K562 (cell line): ENCODE results near the gene ZNF487. TPM values are rescaled to one million over a fixed set of nuclear protein-coding genes. Genes with fewer than 3 reads are reported as not detected.
A peak's percentile ranks its signal among the peaks of the same experiment; 100 is the strongest.

Experiments
- NR3C1 ChIP-seq: sonication (generic); formaldehyde crosslinking; IDR thresholded peaks from 2 replicates; pipeline ENCODE4 v1.8.1; 2022; ENCODE audit warnings: missing genetic modification reagents
- RBM14 ChIP-seq: fragments of 200-400 bp; formaldehyde crosslinking; IDR thresholded peaks from 2 replicates; pipeline ENCODE4 v1.6.1; 2018; ENCODE audit warnings: low read depth, mild to moderate bottlenecking, low read length, moderate library complexity, borderline replicate concordance; ENCODE audit not compliant: insufficient read depth
- SOX6 ChIP-seq: fragments of 450-650 bp; IDR thresholded peaks from 2 replicates; pipeline ENCODE4 v1.6.1; 2014; ENCODE audit warnings: mild to moderate bottlenecking
- STAT6 ChIP-seq: sonication (generic); formaldehyde crosslinking; IDR thresholded peaks from 2 replicates; pipeline ENCODE4 v1.8.1; 2023; ENCODE audit warnings: mild to moderate bottlenecking, missing genetic modification reagents
- TCF7 ChIP-seq: sonication (generic); IDR thresholded peaks from 2 replicates; pipeline ENCODE4 v1.6.1; 2016; ENCODE audit warnings: antibody characterized with exemption, borderline replicate concordance
- THRB ChIP-seq: fragments of 450-650 bp; formaldehyde crosslinking; conservative IDR thresholded peaks from 2 replicates; pipeline ENCODE4 v1.4.0; 2022; ENCODE audit warnings: mild to moderate bottlenecking, missing genetic modification characterization
- ZBTB43 ChIP-seq: sonication (generic); formaldehyde crosslinking; IDR thresholded peaks from 2 replicates; pipeline ENCODE4 v1.8.0; 2023; ENCODE audit warnings: mild to moderate bottlenecking, missing genetic modification reagents
- ZKSCAN3 ChIP-seq: fragments of 250-450 bp; sonication (Bioruptor Pico); IDR thresholded peaks from 2 replicates; pipeline ENCODE4 v1.4.0; 2020
- polyA plus RNA-seq, 8 experiments: library from polyadenylated mRNA; depleted of rRNA in 4 of 8; stranded (reverse) in 5 of 8; unstranded in 3 of 8; fragments of >200 nt; fragmentation: Nextera tagmentation in 2 of 8; fragmentation: Illumina TruSeq in 1 of 8; extraction: Ambion mirVana in 2 of 8; extraction: Trizol in 1 of 8; gene quantifications; 2 replicates each; pipeline versions ENCODE4 v1.2.1 to v1.2.3, GENCODE V29; 2011 to 2014; ENCODE audit warnings: inconsistent platforms in 1 of 8, missing spikeins in 1 of 8
- total RNA-seq, 7 experiments: library from RNA; depleted of rRNA in 6 of 7; stranded (reverse); fragments of >200 nt in 6 of 7; fragmentation: Illumina TruSeq in 2 of 7; extraction: Trizol in 2 of 7; gene quantifications; 2 replicates each; pipeline versions ENCODE4 v1.2.1 to v1.2.3, GENCODE V29; 2011 to 2021; ENCODE audit warnings: low replicate concordance in 1 of 7
- TF ChIP-seq, protein P1 (sequence below): sonication (generic); formaldehyde crosslinking; IDR thresholded peaks from 2 replicates; pipeline ENCODE4 v1.8.0; 2023; ENCODE audit warnings: mild to moderate bottlenecking, missing genetic modification reagents
- TF ChIP-seq, protein P2 (sequence below): sonication (generic); formaldehyde crosslinking; IDR thresholded peaks from 2 replicates; pipeline ENCODE4 v1.8.1; 2022; ENCODE audit warnings: missing genetic modification reagents
- TF ChIP-seq, protein P3 (sequence below): fragments of 250-450 bp; sonication (Bioruptor Pico); IDR thresholded peaks from 2 replicates; pipeline ENCODE4 v1.8.0; 2021; ENCODE audit warnings: moderate library complexity, mild to moderate bottlenecking, inconsistent platforms
- TF ChIP-seq, protein P4 (sequence below): fragments of 250-450 bp; sonication (Bioruptor Pico); IDR thresholded peaks from 2 replicates; pipeline ENCODE4 v1.5.0; 2021

Gene ZNF487
- total and polyA plus RNA-seq, 9 of the 15 experiments (the other 6 are each of a cell fraction or from before 2014, with no cell fraction given), result 1.9 to 6.5 (median 4.2) TPM

DNA sequence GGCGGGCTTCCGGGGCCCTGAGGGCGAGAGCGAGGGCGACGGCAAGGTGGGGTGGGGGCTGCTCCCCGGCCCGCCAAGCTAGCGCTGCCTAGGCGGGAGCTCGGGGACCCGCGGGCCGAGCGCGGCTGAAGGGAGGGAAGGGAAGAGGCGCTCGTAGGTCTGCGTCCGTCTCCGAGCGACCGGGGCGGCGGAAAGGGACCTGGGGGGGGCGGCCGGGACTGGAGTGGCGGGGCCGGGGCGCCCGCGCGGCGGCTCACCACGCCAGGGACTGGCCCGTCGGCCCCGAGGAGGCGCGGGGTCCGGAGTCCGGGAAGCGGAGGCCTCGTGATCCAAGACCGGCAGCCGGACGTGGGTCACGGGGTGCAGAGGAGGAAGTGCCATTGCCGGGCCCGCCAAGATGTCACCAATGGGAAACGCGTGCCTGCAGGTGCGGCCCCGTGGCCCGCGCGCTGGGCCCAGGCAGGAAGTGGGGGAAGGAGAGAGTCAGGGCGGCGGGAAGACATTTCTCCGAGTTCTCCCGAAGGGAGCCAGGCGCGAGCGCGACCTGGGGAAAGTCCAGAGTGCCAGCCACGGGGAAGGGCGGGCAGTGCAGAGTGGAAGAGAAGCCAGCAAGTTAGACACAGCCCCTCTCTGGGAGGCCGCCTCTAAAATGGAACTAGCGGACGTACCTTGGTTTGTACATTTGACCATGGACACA, 39.8 kb upstream of the ZNF487 start (continued):
- TF ChIP-seq, protein P1, sequence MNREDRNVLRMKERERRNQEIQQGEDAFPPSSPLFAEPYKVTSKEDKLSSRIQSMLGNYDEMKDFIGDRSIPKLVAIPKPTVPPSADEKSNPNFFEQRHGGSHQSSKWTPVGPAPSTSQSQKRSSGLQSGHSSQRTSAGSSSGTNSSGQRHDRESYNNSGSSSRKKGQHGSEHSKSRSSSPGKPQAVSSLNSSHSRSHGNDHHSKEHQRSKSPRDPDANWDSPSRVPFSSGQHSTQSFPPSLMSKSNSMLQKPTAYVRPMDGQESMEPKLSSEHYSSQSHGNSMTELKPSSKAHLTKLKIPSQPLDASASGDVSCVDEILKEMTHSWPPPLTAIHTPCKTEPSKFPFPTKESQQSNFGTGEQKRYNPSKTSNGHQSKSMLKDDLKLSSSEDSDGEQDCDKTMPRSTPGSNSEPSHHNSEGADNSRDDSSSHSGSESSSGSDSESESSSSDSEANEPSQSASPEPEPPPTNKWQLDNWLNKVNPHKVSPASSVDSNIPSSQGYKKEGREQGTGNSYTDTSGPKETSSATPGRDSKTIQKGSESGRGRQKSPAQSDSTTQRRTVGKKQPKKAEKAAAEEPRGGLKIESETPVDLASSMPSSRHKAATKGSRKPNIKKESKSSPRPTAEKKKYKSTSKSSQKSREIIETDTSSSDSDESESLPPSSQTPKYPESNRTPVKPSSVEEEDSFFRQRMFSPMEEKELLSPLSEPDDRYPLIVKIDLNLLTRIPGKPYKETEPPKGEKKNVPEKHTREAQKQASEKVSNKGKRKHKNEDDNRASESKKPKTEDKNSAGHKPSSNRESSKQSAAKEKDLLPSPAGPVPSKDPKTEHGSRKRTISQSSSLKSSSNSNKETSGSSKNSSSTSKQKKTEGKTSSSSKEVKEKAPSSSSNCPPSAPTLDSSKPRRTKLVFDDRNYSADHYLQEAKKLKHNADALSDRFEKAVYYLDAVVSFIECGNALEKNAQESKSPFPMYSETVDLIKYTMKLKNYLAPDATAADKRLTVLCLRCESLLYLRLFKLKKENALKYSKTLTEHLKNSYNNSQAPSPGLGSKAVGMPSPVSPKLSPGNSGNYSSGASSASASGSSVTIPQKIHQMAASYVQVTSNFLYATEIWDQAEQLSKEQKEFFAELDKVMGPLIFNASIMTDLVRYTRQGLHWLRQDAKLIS, result no peak
- TF ChIP-seq ZBTB43 (CRISPR knock-in tag) (peak; percentile 92), ZKSCAN3 (CRISPR knock-in tag) (no peak), TCF7 (no peak), NR3C1 (CRISPR knock-in tag) (peak; percentile 93; the same call in 1 of the 2 replicates), THRB (CRISPR knock-in tag) (peak; percentile 81; the same call in 1 of the 2 replicates), SOX6 (peak; percentile 73), STAT6 (CRISPR knock-in tag) (no peak), RBM14 (0 out of 2 replicates have a peak, but pooled peaks have one; percentile 52)
- TF ChIP-seq, protein P2, sequence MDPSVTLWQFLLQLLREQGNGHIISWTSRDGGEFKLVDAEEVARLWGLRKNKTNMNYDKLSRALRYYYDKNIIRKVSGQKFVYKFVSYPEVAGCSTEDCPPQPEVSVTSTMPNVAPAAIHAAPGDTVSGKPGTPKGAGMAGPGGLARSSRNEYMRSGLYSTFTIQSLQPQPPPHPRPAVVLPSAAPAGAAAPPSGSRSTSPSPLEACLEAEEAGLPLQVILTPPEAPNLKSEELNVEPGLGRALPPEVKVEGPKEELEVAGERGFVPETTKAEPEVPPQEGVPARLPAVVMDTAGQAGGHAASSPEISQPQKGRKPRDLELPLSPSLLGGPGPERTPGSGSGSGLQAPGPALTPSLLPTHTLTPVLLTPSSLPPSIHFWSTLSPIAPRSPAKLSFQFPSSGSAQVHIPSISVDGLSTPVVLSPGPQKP (CRISPR knock-in tag), result no peak
- TF ChIP-seq, protein P3, sequence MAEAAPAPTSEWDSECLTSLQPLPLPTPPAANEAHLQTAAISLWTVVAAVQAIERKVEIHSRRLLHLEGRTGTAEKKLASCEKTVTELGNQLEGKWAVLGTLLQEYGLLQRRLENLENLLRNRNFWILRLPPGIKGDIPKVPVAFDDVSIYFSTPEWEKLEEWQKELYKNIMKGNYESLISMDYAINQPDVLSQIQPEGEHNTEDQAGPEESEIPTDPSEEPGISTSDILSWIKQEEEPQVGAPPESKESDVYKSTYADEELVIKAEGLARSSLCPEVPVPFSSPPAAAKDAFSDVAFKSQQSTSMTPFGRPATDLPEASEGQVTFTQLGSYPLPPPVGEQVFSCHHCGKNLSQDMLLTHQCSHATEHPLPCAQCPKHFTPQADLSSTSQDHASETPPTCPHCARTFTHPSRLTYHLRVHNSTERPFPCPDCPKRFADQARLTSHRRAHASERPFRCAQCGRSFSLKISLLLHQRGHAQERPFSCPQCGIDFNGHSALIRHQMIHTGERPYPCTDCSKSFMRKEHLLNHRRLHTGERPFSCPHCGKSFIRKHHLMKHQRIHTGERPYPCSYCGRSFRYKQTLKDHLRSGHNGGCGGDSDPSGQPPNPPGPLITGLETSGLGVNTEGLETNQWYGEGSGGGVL (CRISPR knock-in tag), result no peak
- TF ChIP-seq, protein P4, sequence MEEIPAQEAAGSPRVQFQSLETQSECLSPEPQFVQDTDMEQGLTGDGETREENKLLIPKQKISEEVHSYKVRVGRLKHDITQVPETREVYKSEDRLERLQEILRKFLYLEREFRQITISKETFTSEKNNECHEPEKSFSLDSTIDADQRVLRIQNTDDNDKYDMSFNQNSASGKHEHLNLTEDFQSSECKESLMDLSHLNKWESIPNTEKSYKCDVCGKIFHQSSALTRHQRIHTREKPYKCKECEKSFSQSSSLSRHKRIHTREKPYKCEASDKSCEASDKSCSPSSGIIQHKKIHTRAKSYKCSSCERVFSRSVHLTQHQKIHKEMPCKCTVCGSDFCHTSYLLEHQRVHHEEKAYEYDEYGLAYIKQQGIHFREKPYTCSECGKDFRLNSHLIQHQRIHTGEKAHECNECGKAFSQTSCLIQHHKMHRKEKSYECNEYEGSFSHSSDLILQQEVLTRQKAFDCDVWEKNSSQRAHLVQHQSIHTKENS (CRISPR knock-in tag), result no peak
